Fibroblast of pulmonary artery (primary cell): Measurements from ENCODE around the gene ARL13B.
"Not testable (repeated sequence)": the region's sequence is repeated elsewhere in the genome, so short reads cannot be mapped to it uniquely, and the experiment has no call there.

Experiments used
- DNase-seq: peaks from one replicate; pipeline ENCODE4 v3.0.0-alpha.2; 2010; ENCODE audit warnings: low read depth
- H3K4me3 ChIP-seq: replicated peaks from 2 replicates; pipeline ENCODE4 v1.5.1; 2011; ENCODE audit warnings: low read depth, mild to moderate bottlenecking, control low read depth, low read length, moderate library complexity
- TF ChIP-seq, protein P1 (sequence below): IDR thresholded peaks from 2 replicates; pipeline ENCODE4 v1.5.1; 2011; ENCODE audit warnings: mild to moderate bottlenecking, control low read depth, low read length, inconsistent platforms; ENCODE audit errors: missing control alignments

The ARL13B gene

DNA sequence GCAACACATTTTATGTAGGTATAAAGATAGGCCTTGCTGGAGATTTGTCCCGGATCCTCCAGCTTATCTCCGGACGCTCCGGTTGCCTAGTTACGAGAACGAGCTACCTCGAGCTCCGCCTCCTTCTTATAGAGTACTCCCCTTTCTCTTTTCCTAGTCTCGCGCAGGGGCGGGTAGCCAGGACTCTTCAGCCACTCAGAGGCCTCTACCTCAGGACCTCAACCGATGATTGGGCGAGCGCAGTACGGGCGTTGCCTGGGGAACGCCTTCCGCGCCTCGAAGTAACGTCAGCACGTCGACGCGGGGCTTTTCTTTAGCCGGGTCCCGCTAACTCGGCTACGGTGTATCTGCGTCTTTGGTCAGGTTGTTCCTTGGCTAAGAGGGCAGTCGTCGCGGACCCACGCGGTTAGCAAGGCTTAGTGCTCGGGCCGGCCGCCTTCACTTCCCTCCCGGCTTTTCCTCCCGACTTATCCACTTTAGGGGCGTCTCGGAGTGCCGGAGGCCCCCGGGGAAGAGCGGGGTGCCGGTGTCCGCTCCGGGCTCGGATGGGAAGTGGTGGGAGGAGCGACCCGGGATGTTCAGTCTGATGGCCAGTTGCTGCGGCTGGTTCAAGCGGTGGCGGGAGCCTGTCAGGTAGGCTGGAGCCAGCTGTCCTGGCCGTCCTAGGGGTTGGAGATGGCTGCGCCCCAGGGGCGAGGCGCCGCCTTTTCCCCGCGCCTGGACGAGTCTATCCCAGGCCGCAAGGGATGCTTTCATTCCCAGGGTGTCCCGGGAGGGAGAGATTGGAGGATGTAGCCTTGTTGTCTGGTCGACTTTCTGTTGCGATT, at the start of gene ARL13B:
Gene ARL13B, plus strand, starts transcription at position 306 of the 827 bp plus-strand sequence. Its CDS starts 269 bp downstream, at position 575.
- TF ChIP-seq, protein P1, sequence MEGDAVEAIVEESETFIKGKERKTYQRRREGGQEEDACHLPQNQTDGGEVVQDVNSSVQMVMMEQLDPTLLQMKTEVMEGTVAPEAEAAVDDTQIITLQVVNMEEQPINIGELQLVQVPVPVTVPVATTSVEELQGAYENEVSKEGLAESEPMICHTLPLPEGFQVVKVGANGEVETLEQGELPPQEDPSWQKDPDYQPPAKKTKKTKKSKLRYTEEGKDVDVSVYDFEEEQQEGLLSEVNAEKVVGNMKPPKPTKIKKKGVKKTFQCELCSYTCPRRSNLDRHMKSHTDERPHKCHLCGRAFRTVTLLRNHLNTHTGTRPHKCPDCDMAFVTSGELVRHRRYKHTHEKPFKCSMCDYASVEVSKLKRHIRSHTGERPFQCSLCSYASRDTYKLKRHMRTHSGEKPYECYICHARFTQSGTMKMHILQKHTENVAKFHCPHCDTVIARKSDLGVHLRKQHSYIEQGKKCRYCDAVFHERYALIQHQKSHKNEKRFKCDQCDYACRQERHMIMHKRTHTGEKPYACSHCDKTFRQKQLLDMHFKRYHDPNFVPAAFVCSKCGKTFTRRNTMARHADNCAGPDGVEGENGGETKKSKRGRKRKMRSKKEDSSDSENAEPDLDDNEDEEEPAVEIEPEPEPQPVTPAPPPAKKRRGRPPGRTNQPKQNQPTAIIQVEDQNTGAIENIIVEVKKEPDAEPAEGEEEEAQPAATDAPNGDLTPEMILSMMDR: no peak
- DNase-seq: peak; percentile 99

DNA sequence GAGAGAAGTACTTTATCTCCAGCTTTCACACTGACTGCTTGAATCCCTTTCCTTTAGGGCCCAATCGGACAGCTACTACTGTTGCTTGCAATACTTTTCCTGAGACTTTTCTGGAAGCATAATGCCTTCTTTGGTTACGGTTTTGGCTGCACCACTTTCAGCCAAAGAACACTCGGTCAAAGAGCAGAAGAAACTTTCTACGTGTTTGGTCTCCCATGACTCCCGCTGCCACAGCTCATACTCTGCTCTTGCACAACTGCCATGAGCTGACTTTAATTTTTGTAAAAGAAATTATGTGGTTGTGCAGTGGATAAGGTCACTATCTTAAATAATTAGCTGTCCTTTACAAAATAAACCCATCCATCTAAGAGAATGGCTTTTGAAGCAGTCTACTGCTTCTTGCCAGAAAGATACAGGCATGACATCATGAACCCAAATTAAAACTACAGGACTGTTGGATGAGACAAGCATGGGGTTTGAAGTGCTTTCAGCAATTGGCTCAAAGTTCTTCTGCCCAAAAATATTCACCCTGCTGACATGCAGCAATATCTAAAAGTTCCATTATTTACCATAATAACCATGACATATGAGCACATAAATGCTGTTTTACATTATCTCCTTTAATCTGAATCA, 48.2 kb upstream of the ARL13B start:
- TF ChIP-seq, protein P1: no peak
- DNase-seq: no peak
- H3K4me3 ChIP-seq: no peak overlapping the region

More for the DNA sequence above, at the start of gene ARL13B:
- H3K4me3 ChIP-seq: peak within 1 kb of the TSS; percentile 91

DNA sequence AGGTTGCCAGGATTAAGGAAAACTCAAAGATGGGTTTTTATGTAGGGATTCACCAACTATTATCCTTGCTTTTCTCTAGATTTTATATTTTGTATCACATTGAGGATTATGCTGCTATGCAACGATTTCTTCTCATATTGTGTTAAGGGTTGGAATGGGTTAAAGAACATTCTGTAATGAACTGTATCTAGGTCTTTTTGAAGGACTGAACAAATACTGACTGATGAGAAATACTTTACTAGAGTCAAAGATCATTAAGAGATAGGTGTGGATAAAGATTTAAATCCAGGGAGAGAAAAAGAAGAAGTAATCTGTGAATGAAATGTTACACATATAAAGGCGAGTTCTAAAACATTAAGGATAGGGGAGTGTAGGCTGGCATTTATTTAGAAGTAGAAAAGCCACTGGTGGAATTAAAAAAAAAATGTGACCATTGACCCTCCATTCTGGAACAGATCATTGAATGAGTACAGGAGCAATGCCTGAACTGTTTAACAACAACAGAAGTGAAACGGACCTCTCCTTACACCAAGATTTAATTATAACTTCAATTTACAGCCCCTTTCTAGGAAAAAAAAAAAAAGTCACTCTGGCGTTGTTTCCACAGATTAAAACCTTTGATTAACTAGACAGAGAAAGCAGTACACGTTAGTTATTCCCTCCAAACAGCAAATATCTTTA, 45.4 kb upstream of the ARL13B start:
- no peak overlapping the region for H3K4me3 ChIP-seq
- TF ChIP-seq, protein P1: no peak
- no peak for DNase-seq

DNA sequence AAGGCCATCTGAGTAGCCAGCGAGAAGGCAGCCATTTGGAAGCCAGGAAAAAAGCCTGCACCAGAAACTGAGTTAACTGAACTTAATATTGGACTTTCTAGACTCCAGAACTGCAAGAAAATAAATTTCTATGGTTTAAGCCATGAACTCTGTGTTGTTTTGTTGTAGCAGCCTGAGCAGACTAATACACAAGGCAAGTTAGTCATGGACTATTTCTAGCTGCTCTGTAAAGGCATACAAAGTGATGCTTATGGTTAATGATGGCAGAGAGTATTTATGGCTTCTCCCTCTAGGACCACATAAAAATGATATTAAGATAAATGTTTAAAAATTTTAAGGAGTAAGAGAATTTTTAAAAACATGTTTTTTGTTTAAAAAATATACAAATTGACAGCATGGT, 43.4 kb upstream of the ARL13B start:
- no peak overlapping the region for H3K4me3 ChIP-seq
- TF ChIP-seq, protein P1: no peak
- DNase-seq: no peak

DNA sequence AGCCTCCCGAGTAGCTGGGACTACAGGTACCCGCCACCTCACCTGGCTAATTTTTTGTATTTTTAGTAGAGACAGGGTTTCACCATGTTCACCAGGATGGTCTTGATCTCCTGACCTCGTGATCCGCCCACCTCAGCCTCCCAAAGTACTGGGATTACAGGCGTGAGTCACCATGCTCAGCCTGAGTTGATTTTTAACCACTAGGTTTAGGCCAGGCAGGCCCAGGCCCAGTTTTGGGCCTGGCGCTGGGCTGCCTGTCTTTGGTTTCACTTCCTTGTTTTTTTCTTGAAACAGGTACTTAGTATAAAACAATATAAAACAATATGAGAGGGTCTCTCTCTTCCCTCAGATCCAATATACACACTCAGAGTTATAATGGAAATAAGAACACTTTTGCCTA, 42.5 kb upstream of the ARL13B start:
- DNase-seq, H3K4me3 ChIP-seq: not testable (repeated sequence)

DNA sequence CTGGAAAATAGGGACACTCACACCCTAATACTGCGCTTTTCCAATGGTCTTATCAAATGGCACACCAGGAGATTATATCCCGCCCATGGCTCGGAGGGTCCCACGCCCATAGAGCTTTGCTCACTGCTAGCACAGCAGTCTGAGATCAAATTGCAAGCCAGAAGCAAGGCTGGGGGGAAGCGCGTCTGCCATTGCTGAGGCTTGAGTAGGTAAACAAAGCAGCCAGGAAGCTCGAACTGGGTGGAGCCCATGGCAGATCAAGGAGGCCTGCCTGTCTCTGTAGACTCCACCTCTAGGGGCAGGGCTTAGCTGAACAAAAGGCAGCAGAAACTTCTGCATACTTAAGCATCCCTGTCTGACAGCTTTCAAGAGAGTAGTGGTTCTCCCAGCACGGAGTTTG, 30.0 kb upstream of the ARL13B start:
- H3K4me3 ChIP-seq, DNase-seq: not testable (repeated sequence)

DNA sequence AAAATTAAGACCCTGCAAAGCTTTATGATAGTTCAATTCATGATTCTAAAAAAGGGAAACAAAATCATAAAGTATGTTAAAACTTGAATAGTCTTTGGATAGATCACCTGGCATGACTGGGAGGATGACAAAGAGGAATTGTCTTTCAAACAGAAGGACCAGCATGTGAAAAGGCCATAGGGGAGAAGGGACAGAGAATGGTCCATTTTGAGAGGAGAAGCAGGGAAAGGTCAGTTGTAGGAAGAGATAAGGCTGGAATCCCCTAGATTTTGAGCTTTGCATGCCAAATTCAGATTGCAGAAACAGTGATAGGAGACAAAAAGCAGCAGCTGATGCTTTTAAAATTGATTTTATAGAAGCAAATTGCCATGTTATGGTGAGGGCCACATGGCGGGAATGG, 18.9 kb upstream of the ARL13B start:
- H3K4me3 ChIP-seq: no peak overlapping the region
- no peak for DNase-seq
- TF ChIP-seq, protein P1: no peak
